ENCODE results near the gene TOB1.

The TOB1 gene

GRCh38 chr17:50815400-50815799 lies 50.8 kb downstream of the TOB1 start:
- Histone ChIP-seq H3K4me3 (ENCODE audit: low read depth, low read length) (no peak overlapping the region), H3K27ac (ENCODE audit: extremely low read depth, low read depth, low read length) (no peak overlapping the region), H3K36me3 (ENCODE audit: control insufficient read depth in 2 of 2, insufficient read depth in 1 of 2, low read length in 2 of 2) (no peaks in the 10 kb centered on the region), H3K9me3 (ENCODE audit: control insufficient read depth, insufficient read depth, low read depth, low read length) (no peaks in the 10 kb centered on the region), H3K4me1 (ENCODE audit: control insufficient read depth, insufficient read depth, low read length) (no peaks in the 10 kb centered on the region)
- ChIA-PET POLR2A (no interaction called here), CTCF (interaction anchor here (0.9 to 4.8 kb wide), 5 partner anchors 8 to 32 kb away, joined by 3 to 35 read pairs (median 4); no protein-coding TSS in a partner anchor)
- TF ChIP-seq SCRT1 (tag by site-specific recombination; IDR thresholded peaks at IDR 0.05; ENCODE audit: borderline replicate concordance) (no peak), ZNF791 (tag by site-specific recombination; IDR thresholded peaks at IDR 0.05) (no peak), ZNF473 (tag by site-specific recombination; IDR thresholded peaks at IDR 0.05) (no peak)

DNA sequence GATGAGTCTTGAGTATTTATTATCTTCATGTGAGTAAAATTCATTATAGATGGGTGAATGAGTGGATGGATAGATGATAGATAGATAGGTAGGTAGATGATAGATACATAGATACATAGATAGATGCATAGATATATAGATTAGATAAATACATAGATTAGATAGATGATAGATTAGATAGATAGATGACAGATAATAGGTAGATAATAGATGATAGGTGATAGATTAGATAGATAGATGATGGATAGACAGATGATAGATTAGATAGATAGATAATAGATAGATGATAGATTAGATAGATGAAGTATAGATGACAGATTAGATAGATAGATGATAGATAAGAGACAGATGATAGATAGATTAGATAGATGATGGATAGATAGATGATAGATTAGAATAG lies 52.6 kb downstream of the TOB1 start:
- Histone ChIP-seq H3K9me3 (ENCODE audit: control insufficient read depth, insufficient read depth, low read depth, low read length) (no peaks in the 10 kb centered on the region), H3K4me3 (ENCODE audit: low read depth, low read length) (no peak overlapping the region), H3K4me1 (ENCODE audit: control insufficient read depth, insufficient read depth, low read length) (no peaks in the 10 kb centered on the region), H3K27ac (ENCODE audit: extremely low read depth, low read depth, low read length) (no peak overlapping the region), H3K36me3 (ENCODE audit: control insufficient read depth in 2 of 2, insufficient read depth in 1 of 2, low read length in 2 of 2) (no peaks in the 10 kb centered on the region)
- ChIA-PET CTCF (interaction anchor here (2.0 to 2.2 kb wide), 2 partner anchors 30 to 38 kb away, joined by 5 to 7 read pairs; no protein-coding TSS in a partner anchor), POLR2A (interaction anchor here (0.5 kb wide), 1 partner anchor 252 kb away, joined by 4 read pairs; no protein-coding TSS in a partner anchor)
- TF ChIP-seq ZNF366 (tag by site-specific recombination; conservative IDR thresholded peaks at IDR 0.05) (peak; percentile 72), ZNF530 (tag by site-specific recombination; IDR thresholded peaks at IDR 0.05; ENCODE audit: low read depth) (no peak), ZBTB17 (tag by site-specific recombination; IDR thresholded peaks at IDR 0.05) (peak; percentile 86), MZF1 (tag by site-specific recombination; IDR thresholded peaks at IDR 0.05; ENCODE audit: borderline replicate concordance) (no peak), ZNF169 (tag by site-specific recombination; IDR thresholded peaks at IDR 0.05) (no peak)

Data from HEK293 (cell line).